Choroid plexus epithelial cell (primary cell): Measurements from ENCODE around the gene FAM131A.

ENCODE experiments used
- DNase-seq: peaks from one replicate; pipeline ENCODE4 v3.0.0-alpha.2; 2010; ENCODE audit warnings: low read depth
- H3K4me3 ChIP-seq: 2 replicates; pipeline ENCODE4 v1.5.1; 2011; ENCODE audit warnings: low read depth, mild to moderate bottlenecking, control low read depth, low read length, moderate library complexity
- TF ChIP-seq, protein P1 (sequence below): conservative IDR thresholded peaks from 2 replicates; pipeline ENCODE4 v1.5.1; 2011; ENCODE audit warnings: low read depth, mild to moderate bottlenecking, control low read depth, inconsistent platforms, low read length, moderate library complexity

FAM131A gene

DNA sequence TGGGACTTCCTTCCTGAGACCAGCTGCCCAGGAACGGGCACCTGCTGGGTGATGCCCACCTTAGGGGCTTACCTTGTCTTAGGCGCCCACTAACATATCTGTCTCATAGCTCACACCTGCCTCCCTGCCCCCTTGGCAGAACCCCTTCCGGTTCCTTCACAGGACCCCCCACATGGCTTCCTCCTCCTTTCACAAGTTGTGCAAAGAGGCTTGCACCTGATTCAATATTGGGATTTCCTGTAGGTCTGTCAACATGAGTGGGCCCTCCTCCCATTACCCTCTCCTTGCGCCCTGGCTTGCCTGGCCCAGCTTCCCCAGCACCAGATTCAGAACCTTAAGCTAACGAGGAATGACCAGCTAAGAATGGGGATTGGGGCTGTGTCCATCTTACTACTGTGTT, 40.0 kb downstream of the FAM131A start:
- no peak for DNase-seq
- H3K4me3 ChIP-seq = no peak overlapping the region
- TF ChIP-seq, protein P1, sequence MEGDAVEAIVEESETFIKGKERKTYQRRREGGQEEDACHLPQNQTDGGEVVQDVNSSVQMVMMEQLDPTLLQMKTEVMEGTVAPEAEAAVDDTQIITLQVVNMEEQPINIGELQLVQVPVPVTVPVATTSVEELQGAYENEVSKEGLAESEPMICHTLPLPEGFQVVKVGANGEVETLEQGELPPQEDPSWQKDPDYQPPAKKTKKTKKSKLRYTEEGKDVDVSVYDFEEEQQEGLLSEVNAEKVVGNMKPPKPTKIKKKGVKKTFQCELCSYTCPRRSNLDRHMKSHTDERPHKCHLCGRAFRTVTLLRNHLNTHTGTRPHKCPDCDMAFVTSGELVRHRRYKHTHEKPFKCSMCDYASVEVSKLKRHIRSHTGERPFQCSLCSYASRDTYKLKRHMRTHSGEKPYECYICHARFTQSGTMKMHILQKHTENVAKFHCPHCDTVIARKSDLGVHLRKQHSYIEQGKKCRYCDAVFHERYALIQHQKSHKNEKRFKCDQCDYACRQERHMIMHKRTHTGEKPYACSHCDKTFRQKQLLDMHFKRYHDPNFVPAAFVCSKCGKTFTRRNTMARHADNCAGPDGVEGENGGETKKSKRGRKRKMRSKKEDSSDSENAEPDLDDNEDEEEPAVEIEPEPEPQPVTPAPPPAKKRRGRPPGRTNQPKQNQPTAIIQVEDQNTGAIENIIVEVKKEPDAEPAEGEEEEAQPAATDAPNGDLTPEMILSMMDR = no peak

DNA sequence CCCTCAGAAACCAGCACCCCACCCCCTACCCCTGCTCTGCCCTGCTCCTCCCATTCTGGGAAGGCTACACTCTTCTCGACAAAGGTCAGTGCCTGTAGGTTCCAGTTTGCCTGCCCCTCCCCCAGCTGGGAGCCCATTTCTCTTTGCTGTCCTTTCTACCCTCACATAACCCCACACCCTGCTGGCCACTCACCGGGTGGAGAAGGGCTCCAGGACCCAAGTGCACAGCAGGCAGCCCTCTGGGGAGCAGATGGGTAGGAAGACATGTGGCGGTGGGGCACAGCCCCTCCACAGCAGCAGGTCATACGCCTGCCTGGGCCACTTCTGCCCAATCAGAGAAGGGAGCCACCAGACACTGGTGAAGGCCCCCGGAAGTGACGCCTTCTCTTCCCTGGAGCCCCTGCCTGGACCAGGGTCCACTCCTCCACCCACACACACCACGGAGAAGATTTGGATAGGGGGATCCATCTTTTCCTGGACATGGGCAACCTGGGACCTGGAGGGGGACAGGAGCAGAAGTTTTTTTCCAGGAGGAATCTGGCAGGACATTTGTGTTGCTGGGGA, 40.6 kb downstream of the FAM131A start, which contains the start of gene THPO:
Gene THPO, minus strand, starts transcription at position 326 of the 564 bp plus-strand sequence. CDS start 1,948 bp downstream, outside the sequence.
- no peak within 1 kb of the TSS for H3K4me3 ChIP-seq
- TF ChIP-seq, protein P1 = no peak
- DNase-seq = no peak

DNA sequence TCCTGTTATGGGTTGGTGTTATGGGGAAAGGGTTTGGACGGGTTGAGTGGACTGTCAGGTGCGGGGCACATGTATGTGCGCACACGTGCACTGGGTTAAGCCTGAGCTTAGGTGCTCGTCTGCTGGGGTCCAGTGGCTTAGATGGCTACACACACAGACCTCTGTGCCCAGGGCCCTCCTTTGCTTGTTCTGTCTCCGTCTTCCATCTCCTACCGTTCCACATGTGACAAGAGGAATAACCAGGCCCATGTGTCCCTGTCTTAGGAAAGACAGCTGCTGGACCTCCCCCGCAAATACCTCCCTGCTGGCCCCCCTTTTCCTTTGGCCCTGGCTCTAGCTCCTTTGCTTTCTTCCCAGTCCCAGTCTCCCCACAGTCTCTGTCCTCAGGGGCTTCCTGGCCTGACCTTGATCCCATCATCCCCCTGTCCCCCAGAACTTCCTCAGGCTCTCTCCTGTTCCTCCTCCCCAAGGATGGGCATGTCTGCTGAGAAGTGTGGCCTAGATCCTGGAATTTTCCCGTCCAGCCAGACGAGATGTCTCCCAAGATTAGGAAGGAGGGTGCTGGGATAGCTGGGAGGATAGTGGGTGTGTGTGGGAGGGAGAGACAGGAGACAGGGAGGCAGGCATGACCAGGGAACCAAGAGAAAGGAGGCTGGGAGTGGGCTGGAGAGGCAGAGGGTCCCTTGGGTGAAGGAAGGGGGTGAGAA, 41.4 kb downstream of the FAM131A start:
- DNase-seq = no peak
- H3K4me3 ChIP-seq = no peak overlapping the region
- TF ChIP-seq, protein P1 = no peak

DNA sequence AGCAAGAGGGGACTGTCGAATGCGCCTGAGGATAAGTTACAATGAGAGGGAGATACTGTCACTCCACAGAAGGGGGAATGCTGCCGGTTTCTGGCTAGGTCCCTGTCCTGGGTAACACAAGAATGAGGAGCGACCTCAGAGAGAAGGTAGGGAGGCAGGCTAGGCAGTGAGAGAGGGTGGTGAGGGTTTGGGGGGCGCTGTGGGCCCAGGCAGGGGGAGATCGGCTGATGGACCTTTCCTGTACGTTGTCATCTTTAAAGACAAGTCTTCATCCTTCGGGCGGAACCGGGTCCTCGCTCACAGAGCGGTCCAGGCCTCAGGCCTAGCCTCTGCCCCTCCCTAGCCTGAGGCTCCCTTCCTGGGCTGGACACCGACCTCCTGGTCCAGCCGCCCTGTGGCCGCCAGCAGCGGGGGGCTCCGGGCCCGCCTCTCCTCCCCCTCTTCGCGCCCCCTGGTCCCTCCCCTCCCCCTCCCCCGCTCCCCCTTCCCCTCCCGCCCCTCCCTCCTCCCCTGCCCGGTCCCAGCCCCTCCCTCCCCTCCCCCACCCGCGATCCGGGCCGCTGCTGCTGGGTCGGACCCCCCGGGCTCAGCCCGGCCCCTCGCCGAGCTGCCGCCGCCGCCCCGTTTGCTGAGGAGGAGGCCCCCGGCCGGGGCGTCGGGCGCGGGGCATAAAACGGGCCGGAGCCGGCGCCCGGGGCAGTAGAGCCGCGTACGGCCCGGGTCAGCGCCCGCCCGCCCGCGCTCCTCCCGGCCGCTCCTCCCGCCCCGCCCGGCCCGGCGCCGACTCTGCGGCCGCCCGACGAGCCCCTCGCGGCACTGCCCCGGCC, 42.2 kb downstream of the FAM131A start, which contains the start of gene CHRD:
Gene CHRD, plus strand, starts transcription at position 697 of the 827 bp plus-strand sequence. CDS start 265 bp downstream, outside the sequence.
- H3K4me3 ChIP-seq = no peak within 1 kb of the TSS

DNA sequence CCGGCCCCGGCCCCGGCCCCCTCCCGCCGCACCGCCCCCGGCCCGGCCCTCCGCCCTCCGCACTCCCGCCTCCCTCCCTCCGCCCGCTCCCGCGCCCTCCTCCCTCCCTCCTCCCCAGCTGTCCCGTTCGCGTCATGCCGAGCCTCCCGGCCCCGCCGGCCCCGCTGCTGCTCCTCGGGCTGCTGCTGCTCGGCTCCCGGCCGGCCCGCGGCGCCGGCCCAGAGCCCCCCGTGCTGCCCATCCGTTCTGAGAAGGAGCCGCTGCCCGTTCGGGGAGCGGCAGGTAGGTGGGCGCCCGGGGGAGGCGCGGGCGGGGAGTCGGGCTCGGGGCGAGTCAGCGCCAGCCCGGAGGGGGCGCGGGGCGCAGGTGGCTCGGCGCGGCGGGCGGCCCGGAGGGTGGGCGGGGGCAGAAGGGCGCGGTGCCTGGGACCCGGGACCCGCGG, 42.8 kb downstream of the FAM131A start:
- DNase-seq = no peak
- H3K4me3 ChIP-seq = no peak overlapping the region
- TF ChIP-seq, protein P1 = no peak

More for the DNA sequence above, 42.2 kb downstream of the FAM131A start, which contains the start of gene CHRD:
- TF ChIP-seq, protein P1 = no peak
- DNase-seq = no peak

DNA sequence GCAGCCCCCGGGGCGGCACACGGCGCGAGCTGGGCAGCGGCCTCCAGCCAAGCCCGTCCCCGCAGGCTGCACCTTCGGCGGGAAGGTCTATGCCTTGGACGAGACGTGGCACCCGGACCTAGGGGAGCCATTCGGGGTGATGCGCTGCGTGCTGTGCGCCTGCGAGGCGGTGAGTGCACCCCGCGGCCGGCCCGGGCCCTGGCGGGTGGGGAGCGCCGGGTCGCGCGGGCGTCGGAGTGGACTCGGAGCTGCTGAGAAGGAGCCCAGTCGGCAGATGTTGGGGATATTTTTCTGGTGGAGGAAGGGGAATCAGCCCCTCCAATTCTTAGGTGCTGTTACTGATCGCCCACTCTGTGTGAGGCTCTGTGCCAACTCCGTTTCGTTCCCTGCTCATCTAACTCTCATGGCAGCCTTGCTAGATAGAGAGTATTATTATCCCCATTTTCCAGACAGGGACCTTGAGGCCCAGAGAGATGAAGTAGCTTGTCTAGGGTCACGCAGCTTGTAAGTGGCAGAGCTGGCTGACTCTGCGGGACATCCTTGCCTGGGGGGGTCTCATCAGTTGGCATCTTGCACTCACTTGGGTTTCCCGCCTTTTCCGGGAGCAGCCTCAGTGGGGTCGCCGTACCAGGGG, 43.3 kb downstream of the FAM131A start:
- TF ChIP-seq, protein P1 = no peak
- no peak overlapping the region for H3K4me3 ChIP-seq

More for the DNA sequence above, 43.3 kb downstream of the FAM131A start:
- DNase-seq = no peak
